HFFc6 (cell line): ENCODE results near the gene PACRG. TPM values are rescaled to one million over a fixed set of nuclear protein-coding genes. Genes with fewer than 3 reads are reported as not detected.

Experiments used
- DNase-seq: peaks from one replicate; pipeline ENCODE4 v3.0.0-alpha.2; 2018
- H3K27ac Mint-ChIP-seq: 2 replicates; pipeline ENCODE4 v1.8.0; 2020; ENCODE audit warnings: mild to moderate bottlenecking, mixed read lengths
- H3K27me3 Mint-ChIP-seq: 2 replicates; pipeline ENCODE4 v1.8.0; 2021; ENCODE audit warnings: mild to moderate bottlenecking, moderate library complexity, mixed read lengths; ENCODE audit not compliant: insufficient read depth
- H3K36me3 Mint-ChIP-seq: 2 replicates; pipeline ENCODE4 v1.8.0; 2021; ENCODE audit warnings: low read depth, mixed read lengths
- H3K4me1 Mint-ChIP-seq: 2 replicates; pipeline ENCODE4 v1.8.0; 2020; ENCODE audit warnings: low read depth, mixed read lengths
- H3K4me3 Mint-ChIP-seq: 2 replicates; pipeline ENCODE4 v1.8.0; 2020; ENCODE audit warnings: mild to moderate bottlenecking, moderate library complexity, mixed read lengths
- H3K9me3 Mint-ChIP-seq: 2 replicates; pipeline ENCODE4 v1.8.0; 2020; ENCODE audit warnings: mild to moderate bottlenecking, mixed read lengths
- total RNA-seq, 6 experiments: library from RNA; stranded (reverse); fragmentation: NEBNext Ultra II Directional; extraction: Animal tissue kit (Norgen Biotek cat#: 25700); gene quantifications; 2 replicates in 1 of 6; 3 replicates in 5 of 6; pipeline ENCODE4 v1.2.3, GENCODE V29; 2021
- TF ChIP-seq, protein P1 (sequence below): fragments of 200-600 bp; sonication (generic); IDR thresholded peaks from 2 replicates; pipeline ENCODE4 v1.5.0; 2021; ENCODE audit warnings: antibody characterized with exemption, mild to moderate bottlenecking

The PACRG gene
- total RNA-seq, 6 experiments from 2014 or later, result not detected

DNA sequence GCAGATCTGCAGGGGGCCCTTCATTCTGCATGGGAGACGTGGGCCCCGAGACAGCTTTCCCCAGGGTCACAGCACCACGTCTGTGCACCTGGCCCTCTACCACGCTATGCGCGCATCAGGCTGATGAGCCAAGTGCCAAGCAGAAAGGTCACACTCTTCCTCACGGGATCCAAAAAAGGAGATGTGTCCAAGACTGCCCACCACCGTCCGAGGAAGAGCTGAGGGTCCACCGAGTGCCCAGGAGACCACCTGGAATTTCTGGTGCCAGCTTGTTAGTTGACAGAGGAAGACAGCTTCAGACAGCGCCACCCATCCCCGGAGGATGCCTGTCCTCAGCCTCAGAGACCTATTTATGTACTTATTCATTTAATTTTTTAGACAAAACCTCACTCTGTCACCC is 609.2 kb downstream of the PACRG start:
- Mint-ChIP-seq H3K27ac (no peak overlapping the region), H3K9me3 (no peaks in the 10 kb centered on the region; the same call in 1 of the 2 replicates), H3K4me1 (peaks cover 25% of the 10 kb centered on the region; the same call in 1 of the 2 replicates), H3K4me3 (no peak overlapping the region), H3K36me3 (no peaks in the 10 kb centered on the region), H3K27me3 (peaks cover 9% of the 10 kb centered on the region)
- TF ChIP-seq, protein P1, sequence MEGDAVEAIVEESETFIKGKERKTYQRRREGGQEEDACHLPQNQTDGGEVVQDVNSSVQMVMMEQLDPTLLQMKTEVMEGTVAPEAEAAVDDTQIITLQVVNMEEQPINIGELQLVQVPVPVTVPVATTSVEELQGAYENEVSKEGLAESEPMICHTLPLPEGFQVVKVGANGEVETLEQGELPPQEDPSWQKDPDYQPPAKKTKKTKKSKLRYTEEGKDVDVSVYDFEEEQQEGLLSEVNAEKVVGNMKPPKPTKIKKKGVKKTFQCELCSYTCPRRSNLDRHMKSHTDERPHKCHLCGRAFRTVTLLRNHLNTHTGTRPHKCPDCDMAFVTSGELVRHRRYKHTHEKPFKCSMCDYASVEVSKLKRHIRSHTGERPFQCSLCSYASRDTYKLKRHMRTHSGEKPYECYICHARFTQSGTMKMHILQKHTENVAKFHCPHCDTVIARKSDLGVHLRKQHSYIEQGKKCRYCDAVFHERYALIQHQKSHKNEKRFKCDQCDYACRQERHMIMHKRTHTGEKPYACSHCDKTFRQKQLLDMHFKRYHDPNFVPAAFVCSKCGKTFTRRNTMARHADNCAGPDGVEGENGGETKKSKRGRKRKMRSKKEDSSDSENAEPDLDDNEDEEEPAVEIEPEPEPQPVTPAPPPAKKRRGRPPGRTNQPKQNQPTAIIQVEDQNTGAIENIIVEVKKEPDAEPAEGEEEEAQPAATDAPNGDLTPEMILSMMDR, result no peak
- DNase-seq, result no peak

DNA sequence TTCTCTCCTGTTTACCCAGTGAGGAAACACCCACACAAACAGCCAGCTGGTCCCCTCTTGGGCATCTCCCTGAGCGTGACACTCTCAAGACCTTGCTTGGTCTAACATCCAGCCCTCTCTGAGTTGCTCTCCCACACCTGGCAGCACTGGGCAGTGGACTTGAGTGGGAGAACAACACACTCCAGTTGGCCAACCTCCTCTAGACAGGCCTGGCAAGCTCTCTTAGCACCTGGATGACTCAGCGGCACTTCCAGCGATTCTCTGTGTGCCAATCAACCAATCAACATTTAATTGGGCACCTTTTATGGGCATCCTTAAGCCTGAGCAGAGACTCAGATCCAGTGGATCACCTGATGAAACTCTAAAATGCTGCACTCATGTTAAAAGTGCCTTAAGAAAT is 610.2 kb downstream of the PACRG start:
- DNase-seq, result no peak
- Mint-ChIP-seq H3K4me1 (peaks cover 25% of the 10 kb centered on the region; the same call in 1 of the 2 replicates), H3K27me3 (peaks cover 9% of the 10 kb centered on the region), H3K36me3 (no peaks in the 10 kb centered on the region), H3K9me3 (no peaks in the 10 kb centered on the region; the same call in 1 of the 2 replicates), H3K27ac (no peak overlapping the region), H3K4me3 (no peak overlapping the region)
- TF ChIP-seq, protein P1, result no peak

DNA sequence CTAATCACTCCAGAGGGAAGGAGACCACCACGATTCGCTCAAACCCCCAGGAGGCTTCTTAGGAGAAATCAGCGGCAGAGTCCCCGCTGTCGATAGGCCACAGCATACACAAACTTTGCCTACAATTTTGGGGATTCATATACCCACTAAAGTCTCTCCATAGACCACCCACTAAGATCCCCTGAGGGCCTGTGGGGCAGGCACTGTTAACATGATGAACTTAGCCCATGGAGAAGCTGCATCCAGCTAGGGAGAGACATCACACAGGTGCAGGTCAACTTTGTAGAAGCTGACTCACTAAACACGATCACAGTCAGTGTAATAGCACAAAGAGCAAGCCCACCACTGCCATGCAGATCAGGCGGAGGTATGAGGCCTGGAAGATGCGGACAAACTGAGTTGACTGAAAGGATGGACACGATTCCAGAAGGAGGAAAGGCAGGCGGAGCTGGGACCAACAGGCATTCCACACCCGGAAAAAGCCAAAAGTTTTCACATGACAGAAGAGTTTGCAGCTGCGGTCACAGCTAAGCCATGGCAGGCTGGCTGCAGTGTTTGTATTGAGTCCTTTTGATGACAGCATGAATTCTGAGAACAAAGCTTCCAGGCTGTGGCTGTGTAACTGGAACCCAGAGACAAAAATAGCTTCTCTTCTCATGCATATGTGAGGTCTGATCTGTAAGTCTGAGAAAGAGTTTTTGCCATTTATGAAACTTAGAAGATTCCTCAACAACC is 611.1 kb downstream of the PACRG start:
- Mint-ChIP-seq H3K9me3 (no peaks in the 10 kb centered on the region; the same call in 1 of the 2 replicates), H3K36me3 (no peaks in the 10 kb centered on the region), H3K27me3 (peaks cover 4% of the 10 kb centered on the region), H3K27ac (no peak overlapping the region), H3K4me1 (peaks cover 20% of the 10 kb centered on the region; the same call in 1 of the 2 replicates), H3K4me3 (peak overlapping the region; percentile 3; the same call in 1 of the 2 replicates)
- peak; percentile 29 for DNase-seq
- TF ChIP-seq, protein P1, result no peak

DNA sequence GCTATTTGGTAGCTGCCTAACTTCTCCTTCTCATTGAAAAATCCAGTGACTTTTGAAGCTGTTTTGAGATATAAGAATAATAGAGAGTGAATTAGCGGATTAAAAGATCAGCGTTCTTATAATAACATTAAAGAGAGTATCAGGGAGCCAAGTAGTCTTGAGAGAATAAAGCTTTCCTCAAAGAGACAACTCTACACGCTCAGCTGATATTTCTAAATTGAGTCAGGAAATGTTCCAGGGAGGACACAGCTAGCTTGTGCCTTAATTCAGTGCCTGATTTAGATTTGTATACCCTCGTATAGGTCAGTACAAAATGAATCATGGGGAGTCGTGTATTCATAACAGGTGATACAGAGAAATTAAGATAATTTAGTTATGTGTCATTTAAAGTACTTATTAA is 611.7 kb downstream of the PACRG start:
- H3K36me3 Mint-ChIP-seq, result no peaks in the 10 kb centered on the region
- no peak overlapping the region for H3K4me3 Mint-ChIP-seq
- H3K4me1 Mint-ChIP-seq, result peaks cover 14% of the 10 kb centered on the region; the same call in 1 of the 2 replicates
- TF ChIP-seq, protein P1, result no peak
- no peak for DNase-seq
- H3K27ac Mint-ChIP-seq, result no peak overlapping the region
- H3K9me3 Mint-ChIP-seq, result no peaks in the 10 kb centered on the region; the same call in 1 of the 2 replicates
- peaks cover 4% of the 10 kb centered on the region for H3K27me3 Mint-ChIP-seq

DNA sequence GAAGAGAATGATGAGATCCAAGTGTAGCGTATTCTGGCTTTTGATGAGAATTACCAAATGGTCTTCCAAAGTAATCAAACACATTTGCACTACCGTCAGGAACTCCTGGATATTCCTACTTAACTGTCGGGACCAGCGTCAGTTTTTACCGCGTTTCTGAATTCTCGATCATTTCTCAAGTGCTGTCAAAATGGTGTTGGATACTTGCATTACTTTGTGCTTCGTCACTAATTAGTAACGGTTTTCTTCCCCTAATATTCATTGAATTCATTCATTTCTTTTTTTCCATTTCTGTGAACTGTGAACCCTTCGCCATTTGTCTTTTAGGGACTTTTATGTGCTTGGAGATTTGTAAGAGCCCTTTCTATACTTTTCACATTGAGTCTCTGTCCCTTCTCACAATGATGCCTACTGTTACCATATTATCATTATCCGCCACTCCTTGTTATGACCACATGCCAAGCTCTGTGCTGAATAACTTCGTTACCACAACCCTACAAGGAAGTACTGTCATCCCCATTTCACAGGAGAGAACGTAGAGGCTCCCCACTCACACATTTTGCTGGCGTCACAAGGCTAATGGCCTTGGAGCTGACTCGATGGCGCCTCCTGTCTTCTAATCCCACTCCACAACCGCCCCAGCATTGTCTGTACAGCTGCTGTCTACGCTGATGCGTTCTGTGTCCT is 612.6 kb downstream of the PACRG start:
- H3K27ac Mint-ChIP-seq, result no peak overlapping the region

More for the DNA sequence above, 612.6 kb downstream of the PACRG start:
- peaks cover 4% of the 10 kb centered on the region for H3K27me3 Mint-ChIP-seq
- no peaks in the 10 kb centered on the region for H3K36me3 Mint-ChIP-seq
- TF ChIP-seq, protein P1, result peak; percentile 42; the same call in 1 of the 2 replicates
- peaks cover 11% of the 10 kb centered on the region; the same call in 1 of the 2 replicates for H3K4me1 Mint-ChIP-seq
- H3K9me3 Mint-ChIP-seq, result peaks cover 6% of the 10 kb centered on the region; the same call in 1 of the 2 replicates
- H3K4me3 Mint-ChIP-seq, result no peak overlapping the region
- no peak for DNase-seq
